ENCODE data around the gene PPP2R5C.

DNA sequence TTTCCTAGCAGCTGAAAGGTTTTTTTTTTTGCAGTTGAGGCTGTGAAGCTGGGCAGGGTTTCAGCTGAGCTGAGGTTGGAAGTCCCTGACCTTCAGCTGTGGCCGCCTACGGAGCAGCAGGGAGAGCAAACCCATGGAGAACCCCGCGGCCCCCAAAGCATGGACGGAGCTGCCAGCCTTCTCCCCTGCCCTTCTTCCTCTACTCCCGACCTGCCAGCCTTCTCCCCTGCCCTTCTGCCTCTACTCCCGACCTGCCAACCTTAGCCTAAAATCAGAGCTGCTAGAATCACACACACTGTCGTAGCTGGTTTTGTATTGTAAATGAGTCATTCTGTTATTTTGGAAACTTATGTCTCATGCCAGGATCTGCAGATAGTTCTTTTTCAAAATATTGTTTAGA, 74.6 kb downstream of the PPP2R5C start:
- TF ChIP-seq, protein P1, sequence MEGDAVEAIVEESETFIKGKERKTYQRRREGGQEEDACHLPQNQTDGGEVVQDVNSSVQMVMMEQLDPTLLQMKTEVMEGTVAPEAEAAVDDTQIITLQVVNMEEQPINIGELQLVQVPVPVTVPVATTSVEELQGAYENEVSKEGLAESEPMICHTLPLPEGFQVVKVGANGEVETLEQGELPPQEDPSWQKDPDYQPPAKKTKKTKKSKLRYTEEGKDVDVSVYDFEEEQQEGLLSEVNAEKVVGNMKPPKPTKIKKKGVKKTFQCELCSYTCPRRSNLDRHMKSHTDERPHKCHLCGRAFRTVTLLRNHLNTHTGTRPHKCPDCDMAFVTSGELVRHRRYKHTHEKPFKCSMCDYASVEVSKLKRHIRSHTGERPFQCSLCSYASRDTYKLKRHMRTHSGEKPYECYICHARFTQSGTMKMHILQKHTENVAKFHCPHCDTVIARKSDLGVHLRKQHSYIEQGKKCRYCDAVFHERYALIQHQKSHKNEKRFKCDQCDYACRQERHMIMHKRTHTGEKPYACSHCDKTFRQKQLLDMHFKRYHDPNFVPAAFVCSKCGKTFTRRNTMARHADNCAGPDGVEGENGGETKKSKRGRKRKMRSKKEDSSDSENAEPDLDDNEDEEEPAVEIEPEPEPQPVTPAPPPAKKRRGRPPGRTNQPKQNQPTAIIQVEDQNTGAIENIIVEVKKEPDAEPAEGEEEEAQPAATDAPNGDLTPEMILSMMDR (IDR thresholded peaks at IDR 0.05), result no peak
- TF ChIP-seq POLR2A (IDR thresholded peaks at IDR 0.05), result no peak

Data from uterus (tissue), 2 donors.